Superior temporal gyrus (tissue), 1 donor: ENCODE measurements around the gene PTPRQ.
"Not testable (repeated sequence)": the region's sequence is repeated elsewhere in the genome, so short reads cannot be mapped to it uniquely, and the experiment has no call there.

Experiments
- DNase-seq: peaks from one replicate; pipeline ENCODE4 v3.0.0-alpha.2; 2016; ENCODE audit errors: extremely low spot score

PTPRQ gene

GRCh38 chr12:80634903-80635302 is 190.9 kb downstream of the PTPRQ start:
- DNase-seq: no peak

DNA sequence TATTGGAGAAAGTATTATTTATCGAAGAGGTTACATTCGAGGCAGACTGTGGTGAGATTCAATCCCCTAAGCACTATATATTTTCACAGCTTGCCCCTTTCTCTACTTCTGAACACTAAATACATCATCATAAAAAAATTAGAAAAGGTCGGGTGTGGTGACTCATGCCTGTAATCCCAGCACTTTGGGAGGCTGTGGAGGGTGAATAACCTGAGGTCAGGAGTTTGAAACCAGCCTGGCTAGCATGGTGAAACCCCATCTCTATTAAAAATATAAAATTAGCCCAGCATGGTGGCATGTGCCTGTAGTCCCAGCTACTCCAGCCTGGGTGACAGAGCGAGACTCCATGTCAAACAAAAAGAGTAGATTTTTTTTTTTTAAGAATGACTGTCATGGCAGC is 192.8 kb downstream of the PTPRQ start:
- no peak for DNase-seq

DNA sequence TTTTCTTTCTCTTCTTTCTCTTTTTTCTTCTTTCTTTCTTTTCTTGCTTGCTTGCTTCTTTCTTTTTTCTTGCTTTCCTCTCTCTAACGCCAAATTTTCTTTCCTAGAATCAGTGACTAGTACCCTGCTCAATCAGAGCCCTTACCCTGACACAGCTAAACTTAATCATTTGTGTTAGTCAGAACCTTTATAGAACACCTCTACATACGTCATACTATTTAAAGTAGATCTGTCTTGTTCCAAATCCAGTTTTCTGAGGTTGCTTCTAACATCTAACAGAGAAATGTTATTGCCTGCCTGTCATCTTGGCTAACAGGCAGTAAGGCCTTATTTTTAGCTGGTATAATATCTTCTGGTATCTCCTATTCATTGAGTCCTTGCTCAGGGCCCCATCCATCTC is 197.9 kb downstream of the PTPRQ start:
- DNase-seq: no peak

DNA sequence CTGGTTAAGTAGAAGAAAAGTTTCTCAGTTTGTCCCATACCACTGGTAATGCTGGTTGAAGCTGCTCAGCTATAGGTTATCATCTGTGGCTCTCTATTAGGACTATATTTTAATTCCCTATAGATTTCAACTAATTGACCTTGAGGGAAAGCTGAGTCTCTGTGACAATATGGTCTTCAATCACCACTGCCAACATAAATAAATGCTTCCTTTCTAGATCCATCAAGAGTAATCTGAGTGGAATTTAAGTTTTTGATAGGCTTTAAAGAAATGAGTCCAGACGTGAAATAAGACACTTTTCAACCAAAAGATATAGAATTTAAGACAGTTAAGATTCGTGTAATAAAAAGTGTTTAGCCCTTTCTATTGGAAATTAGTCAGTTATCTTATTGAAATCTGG is 199.9 kb downstream of the PTPRQ start:
- DNase-seq: no peak

- DNase-seq: no peak
Measured at GRCh38 chr12:80648881-80649280, 204.8 kb downstream of the PTPRQ start.

DNA sequence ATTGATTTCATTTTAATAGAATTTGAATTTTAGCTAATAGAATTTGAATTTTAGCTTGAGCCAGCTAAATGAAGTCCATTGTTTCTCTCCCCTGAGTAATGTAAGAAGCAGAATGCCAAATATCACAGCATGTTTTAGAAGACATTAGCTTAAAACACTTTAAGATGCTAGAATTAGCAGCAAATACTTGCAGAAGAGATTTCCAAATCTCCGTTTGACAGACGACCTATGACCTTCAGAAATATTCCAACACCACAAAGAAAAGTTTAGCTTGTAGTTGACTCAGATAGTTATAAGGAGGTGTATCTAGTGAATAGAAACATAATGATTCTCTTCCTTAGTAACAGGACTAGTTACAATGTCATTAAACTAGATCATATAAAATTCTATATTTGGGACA is 211.7 kb downstream of the PTPRQ start:
- no peak for DNase-seq

GRCh38 chr12:80659512-80660063 is 215.6 kb downstream of the PTPRQ start:
- no peak for DNase-seq

GRCh38 chr12:80662586-80662985 is 218.6 kb downstream of the PTPRQ start:
- DNase-seq: no peak

GRCh38 chr12:80670214-80670613 is 226.2 kb downstream of the PTPRQ start:
- no peak for DNase-seq

DNA sequence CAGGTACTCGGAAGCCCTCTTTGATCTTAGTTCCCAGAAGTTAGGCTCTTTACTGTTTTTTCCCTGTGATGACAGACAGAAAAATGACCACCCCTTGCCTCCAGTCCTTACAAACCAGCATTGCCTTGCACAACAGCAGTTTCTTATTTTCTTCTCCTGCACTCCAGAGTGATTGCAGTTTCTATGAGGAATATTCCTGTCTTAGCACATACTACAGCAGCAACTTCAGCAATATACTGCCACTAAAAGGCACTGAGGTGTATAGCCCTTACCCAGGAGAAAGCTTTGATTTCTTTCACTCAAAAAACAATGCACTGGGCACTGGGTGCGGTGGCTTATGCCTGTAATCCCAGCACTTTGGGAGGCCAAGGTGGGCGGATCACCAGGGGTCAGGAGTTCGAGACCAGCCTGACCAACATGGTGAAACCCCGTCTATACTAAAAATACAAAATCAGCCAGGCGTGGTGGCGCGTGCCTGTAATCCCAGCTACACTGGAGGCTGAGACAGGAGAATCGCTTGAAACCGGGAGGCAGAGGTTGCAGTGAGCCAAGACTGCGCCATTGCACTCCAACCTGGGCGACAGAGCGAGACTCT is 232.1 kb downstream of the PTPRQ start:
- not testable (repeated sequence) for DNase-seq

- DNase-seq: no peak
Measured at GRCh38 chr12:80676856-80677255, 232.8 kb downstream of the PTPRQ start.

- DNase-seq: no peak
Measured at GRCh38 chr12:80677994-80678393, 234.0 kb downstream of the PTPRQ start.

DNA sequence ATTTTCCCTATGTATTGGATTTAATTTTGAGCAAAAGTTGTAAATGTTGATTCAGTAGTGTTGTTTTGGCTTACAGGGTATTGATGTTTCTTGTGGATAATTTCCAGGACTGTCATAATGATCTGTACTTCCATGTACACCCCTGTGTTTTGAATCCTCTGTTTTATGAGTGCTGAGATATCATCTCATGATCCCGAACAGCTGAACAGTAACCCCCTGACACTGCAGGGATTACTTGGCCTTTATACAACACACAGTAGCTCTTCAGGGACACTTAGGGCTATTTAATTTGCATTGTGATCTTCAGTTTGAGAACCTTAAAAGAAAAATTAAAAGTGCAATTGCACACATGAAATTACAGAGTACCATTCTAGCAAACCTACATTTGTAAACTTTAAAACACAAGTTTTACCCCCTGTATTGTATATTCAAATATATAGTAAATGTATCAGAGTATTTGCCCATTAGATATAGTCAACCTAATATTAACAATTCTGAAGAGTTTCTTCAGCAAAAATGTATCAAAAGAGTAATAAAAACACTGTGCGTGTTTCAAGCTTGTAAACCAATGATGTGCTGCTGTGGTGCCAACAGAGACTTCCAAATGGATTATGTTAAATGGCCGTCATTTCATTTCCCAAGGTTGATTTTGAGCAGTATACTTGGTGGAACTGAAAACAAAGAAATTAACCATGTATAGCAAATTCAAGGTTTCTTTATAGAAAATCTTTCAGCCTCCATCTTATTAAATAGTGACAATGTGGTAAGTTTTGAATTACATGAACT is 235.5 kb downstream of the PTPRQ start:
- no peak for DNase-seq

DNA sequence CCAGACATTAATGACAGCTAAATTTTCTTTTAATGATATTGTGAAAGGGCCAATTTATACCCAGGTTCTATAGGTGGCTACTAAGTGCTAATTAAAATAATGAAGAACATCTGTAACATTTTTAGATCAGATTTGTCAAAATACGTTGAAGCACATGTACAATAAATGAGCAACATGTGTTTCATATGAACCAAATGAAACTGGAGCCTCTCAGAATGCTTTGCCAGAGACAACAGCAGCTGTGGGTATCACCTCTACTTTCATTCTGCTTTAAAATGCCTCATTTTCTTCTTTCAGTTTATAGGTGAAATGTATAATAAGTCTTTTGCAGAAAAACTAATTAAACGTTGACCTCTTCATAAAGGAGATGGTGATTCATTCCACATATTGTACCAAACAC is 237.3 kb downstream of the PTPRQ start:
- no peak for DNase-seq

DNA sequence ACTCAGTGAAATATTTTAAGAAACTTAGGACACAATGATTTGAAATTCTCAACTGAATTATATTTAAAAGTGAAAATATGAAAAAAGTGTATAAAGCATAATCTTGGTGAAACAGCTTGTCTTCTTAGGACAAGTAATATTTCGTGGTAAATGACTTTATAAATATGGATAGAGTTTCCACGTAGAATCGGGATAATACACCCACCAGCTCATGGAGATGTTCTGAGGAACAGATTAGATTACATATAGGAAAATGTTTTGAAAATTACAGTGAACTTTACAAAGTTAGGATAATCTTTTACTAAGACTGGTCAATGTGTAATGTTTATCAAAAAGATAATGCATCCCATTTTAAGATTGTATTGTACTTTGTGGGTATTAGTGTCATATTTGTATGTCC is 237.8 kb downstream of the PTPRQ start:
- DNase-seq: no peak

DNA sequence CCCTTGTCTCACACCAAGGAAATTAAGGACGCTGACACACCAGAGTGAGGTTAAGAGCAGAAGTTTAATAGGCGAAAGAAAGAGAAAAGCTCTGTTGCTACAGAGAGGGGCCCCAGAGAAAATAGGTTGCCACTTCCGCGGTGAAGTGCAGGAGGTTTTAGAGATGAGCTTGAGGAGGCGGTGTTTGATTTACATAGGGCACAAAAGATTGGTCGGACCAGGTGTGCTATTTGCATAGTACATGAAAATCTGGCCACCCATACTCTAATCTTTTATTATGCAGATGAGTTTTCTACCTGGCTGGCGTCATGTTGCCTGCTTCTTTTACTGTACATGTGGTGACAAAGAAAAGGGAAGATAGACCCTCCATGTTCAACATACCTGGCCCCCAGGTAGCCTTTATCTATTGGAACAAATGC is 240.1 kb downstream of the PTPRQ start:
- no peak for DNase-seq

- no peak for DNase-seq
Measured at GRCh38 chr12:80690090-80690489, 246.1 kb downstream of the PTPRQ start.

- DNase-seq: no peak
Measured at GRCh38 chr12:80690513-80690912, 246.5 kb downstream of the PTPRQ start.

DNA sequence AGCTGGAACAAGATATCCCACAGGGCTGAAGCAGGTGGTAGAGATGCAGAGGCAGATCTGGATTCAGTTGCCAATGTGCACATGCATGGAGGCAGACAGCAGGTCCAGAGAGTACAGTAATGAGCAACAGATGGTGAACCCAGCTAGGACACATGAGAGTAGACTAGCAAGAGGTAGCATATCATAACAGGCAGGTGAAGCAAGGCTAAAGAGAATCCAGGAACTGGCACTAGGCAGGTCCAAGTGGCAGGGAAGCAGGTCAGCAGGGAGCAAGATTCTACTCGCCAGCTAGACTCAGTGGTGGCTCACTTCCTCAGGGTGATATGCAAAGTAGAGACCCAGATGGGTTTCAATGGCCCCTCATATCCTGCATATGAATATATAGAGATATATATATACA is 248.1 kb downstream of the PTPRQ start:
- DNase-seq: no peak

GRCh38 chr12:80697270-80697887 is 253.3 kb downstream of the PTPRQ start:
- DNase-seq: no peak

GRCh38 chr12:80698256-80698655 is 254.2 kb downstream of the PTPRQ start:
- no peak for DNase-seq

DNA sequence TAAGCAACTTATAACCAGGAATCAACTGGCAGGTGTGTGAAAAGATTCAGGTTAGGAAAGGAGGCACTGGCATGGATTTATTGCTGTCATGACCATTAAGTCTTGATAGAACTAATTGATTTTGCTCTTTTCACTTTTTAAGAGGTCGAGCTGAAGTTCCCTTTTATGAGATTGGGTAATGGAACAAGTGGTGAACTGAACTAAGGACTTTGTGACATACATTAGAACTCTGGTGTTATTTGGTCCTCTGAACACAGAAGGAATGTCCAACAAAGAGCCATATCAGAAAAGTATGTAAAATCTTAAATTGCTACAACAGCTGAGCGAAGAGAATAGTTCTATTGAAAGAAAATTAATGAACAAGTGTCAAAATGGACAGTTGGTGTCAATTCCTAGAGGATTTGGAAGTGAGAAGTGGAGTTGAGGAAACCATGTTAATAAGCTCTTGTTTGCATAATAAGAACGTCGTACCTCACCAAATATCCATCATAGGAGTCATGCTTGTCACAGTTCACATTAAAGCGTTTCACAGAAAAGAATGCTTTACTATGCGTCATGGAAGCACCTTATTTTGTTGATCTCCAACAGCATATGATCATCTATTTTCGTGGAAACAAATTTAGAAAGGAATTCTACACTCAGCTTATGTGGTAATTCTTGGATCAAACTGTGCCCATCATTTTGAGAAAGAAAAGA is 255.0 kb downstream of the PTPRQ start:
- DNase-seq: no peak
